ENCODE measurements around the gene DNAJC11. TPM values are rescaled to one million over a fixed set of nuclear protein-coding genes. Genes with fewer than 3 reads are reported as not detected.

Gene DNAJC11
- total RNA-seq, 1 donor from 2014 or later: 70.3 TPM

DNA sequence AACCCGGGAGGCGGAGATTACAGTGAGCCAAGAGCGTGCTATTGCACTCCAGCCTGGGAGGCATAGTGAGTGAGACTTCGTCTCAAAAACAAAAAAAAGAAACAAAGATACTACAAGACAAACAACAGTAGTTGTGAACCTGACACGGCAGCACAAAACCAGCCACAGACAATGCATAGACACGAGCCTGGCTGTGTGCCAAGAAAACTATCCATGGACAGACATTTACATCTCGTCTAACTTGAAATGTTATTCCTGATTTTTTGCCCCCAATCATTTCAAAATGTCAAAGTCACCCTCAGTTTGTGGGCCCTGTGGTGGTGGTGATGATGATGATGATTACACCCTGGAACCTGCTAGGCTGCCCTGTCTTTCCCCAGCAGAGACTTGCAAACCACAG, 105.3 kb downstream of the DNAJC11 start:
- Mint-ChIP-seq H3K36me3 (no peaks in the 10 kb centered on the region), H3K27ac (no peak overlapping the region), H3K27me3 (peaks cover 8% of the 10 kb centered on the region), H3K4me1 (ENCODE audit: unreplicated experiment) (peaks cover 14% of the 10 kb centered on the region), H3K4me3 (no peak overlapping the region), H3K9me3 (no peaks in the 10 kb centered on the region)
- DNase-seq (ENCODE audit: extremely low spot score, unreplicated experiment): no peak
- no peak for TF ChIP-seq CTCF (conservative IDR thresholded peaks at IDR 0.05)

DNA sequence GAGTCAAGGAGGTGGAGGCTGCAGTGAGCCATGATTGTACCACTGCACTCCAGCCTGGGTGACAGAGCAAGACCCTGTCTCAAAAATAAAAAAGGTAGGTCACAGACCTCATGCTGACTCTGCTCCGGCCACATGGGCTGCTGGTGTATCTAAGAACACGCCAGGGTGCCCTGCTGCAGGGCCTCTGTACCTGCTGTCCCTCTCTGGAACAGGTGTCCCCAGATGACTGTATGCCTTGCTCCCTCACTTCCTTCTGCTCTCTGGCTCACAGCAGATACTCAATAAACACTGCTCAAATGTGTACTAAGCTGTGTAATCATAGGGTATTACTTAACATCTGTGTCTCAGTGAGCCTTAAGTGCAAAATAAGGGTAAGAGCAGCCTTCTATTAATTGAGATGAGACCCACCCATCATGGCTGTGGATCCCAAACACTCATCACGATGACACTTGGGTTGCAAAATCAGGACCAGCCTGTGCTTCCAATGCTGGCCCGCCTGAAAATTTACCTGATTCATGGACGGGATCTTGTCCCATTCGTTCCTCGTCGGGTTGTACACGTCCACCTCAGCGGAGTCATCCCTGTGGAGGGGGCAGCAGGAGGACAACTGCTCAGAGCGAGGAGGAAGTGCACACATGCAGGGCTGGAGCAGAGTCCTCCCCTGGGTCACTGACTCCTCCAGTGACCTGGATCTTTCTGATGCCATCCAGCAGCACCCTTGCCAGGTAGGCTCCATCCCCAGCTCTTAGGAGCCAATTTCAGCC, 106.5 kb downstream of the DNAJC11 start:
- TF ChIP-seq CTCF (conservative IDR thresholded peaks at IDR 0.05): no peak
- H3K36me3 Mint-ChIP-seq: no peaks in the 10 kb centered on the region

DNA sequence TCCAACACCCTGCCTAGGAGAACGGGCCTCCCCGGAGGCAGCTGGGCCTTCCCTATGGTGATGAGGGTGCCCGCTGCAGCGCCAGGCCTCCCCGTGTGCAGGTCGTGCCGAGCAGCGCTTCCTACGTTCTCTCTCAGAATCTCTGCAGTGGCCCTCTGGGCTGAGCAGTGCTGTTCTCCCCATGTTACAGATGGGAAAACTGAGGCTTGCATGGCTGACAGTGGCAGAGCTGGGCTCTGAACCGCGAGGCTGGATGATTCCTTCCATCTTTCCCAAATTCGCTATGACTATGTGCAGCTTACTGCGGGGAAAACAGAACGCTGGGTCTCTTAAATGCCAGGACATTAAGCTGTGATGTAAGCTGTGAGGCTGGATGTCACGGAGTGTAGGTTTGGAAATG, 107.8 kb downstream of the DNAJC11 start:
- Mint-ChIP-seq H3K9me3 (no peaks in the 10 kb centered on the region), H3K4me3 (no peak overlapping the region), H3K4me1 (ENCODE audit: unreplicated experiment) (peaks cover 5% of the 10 kb centered on the region), H3K27ac (no peak overlapping the region), H3K36me3 (no peaks in the 10 kb centered on the region), H3K27me3 (no peaks in the 10 kb centered on the region)
- no peak for TF ChIP-seq CTCF (conservative IDR thresholded peaks at IDR 0.05)
- DNase-seq (ENCODE audit: extremely low spot score, unreplicated experiment): no peak

More for the DNA sequence above, 106.5 kb downstream of the DNAJC11 start:
- Mint-ChIP-seq H3K27ac (peak overlapping the region; percentile 70), H3K27me3 (no peaks in the 10 kb centered on the region), H3K9me3 (no peaks in the 10 kb centered on the region), H3K4me3 (no peak overlapping the region), H3K4me1 (ENCODE audit: unreplicated experiment) (peaks cover 5% of the 10 kb centered on the region)
- no peak for DNase-seq (ENCODE audit: extremely low spot score, unreplicated experiment)

GRCh38 chr1:6592865-6593593, 108.6 kb downstream of the DNAJC11 start:
- TF ChIP-seq CTCF (conservative IDR thresholded peaks at IDR 0.05): no peak
- H3K27me3 Mint-ChIP-seq: no peaks in the 10 kb centered on the region
- H3K4me3 Mint-ChIP-seq: no peak overlapping the region
- no peaks in the 10 kb centered on the region for H3K36me3 Mint-ChIP-seq
- no peak for DNase-seq (ENCODE audit: extremely low spot score, unreplicated experiment)
- peaks cover 5% of the 10 kb centered on the region for H3K4me1 Mint-ChIP-seq (ENCODE audit: unreplicated experiment)
- no peak overlapping the region for H3K27ac Mint-ChIP-seq
- H3K9me3 Mint-ChIP-seq: no peaks in the 10 kb centered on the region

- H3K27me3 Mint-ChIP-seq: no peaks in the 10 kb centered on the region
- no peaks in the 10 kb centered on the region for H3K36me3 Mint-ChIP-seq
- H3K4me3 Mint-ChIP-seq: no peak overlapping the region
These were observed 109.2 kb downstream of the DNAJC11 start for GRCh38 chr1:6592441-6592840.

More at GRCh38 chr1:6592441-6592840, 109.2 kb downstream of the DNAJC11 start:
- no peak for TF ChIP-seq CTCF (conservative IDR thresholded peaks at IDR 0.05)
- Mint-ChIP-seq H3K4me1 (ENCODE audit: unreplicated experiment) (peaks cover 5% of the 10 kb centered on the region), H3K27ac (no peak overlapping the region), H3K9me3 (no peaks in the 10 kb centered on the region)
- no peak for DNase-seq (ENCODE audit: extremely low spot score, unreplicated experiment)

Data from type B pancreatic cell (in vitro differentiated cells).